NCI-H2171 treated with DMSO at 0.1 percent for 48 hours (cell line): ENCODE measurements around the gene OR1A2.
A peak's percentile ranks its signal among the peaks of the same experiment; 100 is the strongest.
"Not testable (repeated sequence)": the region's sequence is repeated elsewhere in the genome, so short reads cannot be mapped to it uniquely, and the experiment has no call there.

ENCODE experiments used
- DNase-seq: peaks from one replicate; lab custom pipeline; 2025; lab: John Stamatoyannopoulos, UW

Gene OR1A2, protein sequence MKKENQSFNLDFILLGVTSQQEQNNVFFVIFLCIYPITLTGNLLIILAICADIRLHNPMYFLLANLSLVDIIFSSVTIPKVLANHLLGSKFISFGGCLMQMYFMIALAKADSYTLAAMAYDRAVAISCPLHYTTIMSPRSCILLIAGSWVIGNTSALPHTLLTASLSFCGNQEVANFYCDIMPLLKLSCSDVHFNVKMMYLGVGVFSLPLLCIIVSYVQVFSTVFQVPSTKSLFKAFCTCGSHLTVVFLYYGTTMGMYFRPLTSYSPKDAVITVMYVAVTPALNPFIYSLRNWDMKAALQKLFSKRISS

DNA sequence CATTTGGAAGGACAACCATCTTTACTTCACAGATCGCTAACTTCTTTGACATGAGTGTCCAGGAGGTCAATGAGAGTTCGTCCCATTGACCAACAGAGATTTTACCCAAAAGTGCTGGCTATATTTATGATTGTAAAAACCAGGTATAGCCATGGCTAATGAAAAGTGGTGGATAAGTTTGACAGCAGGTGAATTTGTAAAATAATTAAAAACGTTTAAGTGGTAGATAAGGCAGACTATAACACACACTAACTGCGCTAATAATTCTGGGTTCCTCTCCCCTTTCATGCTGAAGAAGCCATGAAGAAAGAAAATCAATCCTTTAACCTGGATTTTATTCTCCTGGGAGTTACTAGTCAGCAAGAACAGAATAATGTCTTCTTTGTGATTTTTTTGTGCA is at the start of gene OR1A2:
TSS of gene OR1A2 (plus strand) at position 301 of the 400 bp plus-strand sequence. CDS start at position 301, 0 bp downstream.
- DNase-seq: no peak

GRCh38 chr17:3157218-3157617 is 40.1 kb upstream of the OR1A2 start:
- DNase-seq: no peak

DNA sequence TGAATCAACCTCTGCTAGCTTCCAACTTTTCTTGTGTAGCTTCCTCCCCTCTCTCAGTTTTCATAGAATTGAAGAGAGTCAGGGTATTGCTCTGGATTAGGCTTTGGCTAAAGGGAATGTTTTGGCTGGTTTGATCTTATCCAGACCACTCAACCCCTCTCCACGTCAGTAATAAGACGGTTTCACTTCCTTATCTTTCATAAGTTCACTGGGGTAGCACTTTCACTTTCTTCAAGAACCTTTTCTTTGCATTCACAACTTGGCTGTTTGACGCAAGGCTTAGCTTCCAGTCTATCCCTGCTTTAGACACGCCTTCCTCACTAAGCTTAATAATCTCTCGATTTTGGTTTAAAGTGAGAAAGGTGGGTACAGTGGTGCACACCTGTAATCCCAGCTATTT is 29.7 kb upstream of the OR1A2 start:
- DNase-seq: no peak

GRCh38 chr17:3189961-3190360 is 7.4 kb upstream of the OR1A2 start:
- DNase-seq: no peak

DNA sequence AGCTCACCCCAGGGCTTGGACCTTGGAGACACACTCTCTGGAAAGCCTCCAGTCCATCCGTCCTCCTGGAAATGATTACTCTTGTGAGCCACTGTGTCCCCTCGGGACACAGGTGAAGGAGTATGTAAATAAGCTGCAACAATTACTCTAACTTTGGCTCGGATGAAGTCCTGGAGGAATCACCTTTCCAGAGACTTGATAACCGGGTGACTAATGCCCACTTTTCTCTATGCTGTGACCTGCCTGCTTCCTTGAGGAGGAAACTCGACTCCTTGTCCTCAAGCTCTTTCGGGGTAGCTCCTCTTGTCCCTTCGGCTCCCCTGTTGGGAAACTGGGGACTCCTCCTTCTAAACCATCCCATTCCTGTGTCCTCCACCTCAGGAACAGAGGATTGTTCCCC is 10.0 kb downstream of the OR1A2 start, which contains the start of gene OR1A1:
TSS of gene OR1A1 (plus strand) at position 301 of the 400 bp plus-strand sequence. CDS start 7,954 bp downstream, outside the sequence.
- DNase-seq: no peak

- DNase-seq: no peak
Measured at GRCh38 chr17:3208484-3208883, 11.2 kb downstream of the OR1A2 start.

DNA sequence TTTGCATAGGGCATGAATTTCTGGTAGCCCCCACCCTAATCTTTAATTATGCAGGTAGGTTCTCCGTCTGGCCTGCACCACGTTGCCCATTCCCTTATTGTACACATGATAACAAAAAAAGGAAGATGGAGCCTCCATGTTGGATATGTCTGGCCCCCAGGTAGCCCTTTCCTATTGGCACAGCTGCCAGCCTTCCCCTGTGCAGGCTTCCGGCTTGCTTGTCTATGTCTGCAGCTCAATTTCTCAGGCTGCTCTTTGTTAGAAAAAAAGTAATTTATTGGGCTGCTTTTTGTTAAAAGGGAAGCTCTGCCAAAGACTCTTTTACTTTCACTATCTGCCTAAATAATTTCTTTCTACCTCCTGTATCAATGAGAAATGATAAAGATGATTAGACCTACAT is 15.7 kb downstream of the OR1A2 start:
- DNase-seq: no peak

- peak; percentile 2 for DNase-seq
Measured at GRCh38 chr17:3213587-3213986, 16.3 kb downstream of the OR1A2 start.

- DNase-seq: not testable (repeated sequence)
Measured at GRCh38 chr17:3219978-3220377, 22.7 kb downstream of the OR1A2 start.

DNA sequence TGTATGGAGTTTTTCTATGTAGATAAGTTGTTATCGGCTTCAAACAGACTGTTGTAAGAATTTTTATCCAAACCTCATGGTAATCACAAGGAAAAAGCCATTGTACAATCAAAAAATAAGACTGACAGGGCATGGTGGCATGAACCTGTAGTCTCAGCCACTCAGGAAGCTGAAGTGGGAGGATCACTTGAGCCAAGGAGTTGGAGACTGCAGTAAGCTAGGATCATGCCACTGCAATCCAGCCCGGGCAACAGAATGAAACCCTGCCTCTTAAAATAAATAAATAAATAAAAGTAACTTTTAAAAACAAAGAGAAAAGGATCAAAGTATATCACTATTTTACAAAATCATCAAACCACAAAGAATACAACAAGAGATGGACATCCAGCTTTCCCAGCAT is 24.5 kb downstream of the OR1A2 start:
- no peak for DNase-seq

DNA sequence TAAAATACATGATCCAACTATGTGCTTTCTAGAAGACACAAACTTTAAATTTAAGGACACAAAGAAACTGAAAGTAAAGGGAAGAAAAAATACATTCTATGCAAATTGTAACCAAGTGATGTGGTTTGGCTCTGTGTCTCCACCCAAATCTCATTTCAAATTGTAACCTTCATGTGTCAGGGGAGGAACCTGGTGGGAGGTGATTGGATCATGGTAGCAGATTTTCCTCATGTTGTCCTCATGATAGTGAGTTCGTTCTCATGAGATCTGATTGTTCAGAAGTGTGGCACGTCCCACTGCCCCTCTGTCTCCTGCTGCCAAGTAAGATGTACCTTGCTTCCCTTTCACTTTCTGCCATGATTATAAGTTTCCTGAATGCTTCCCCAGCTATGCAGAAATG is 25.2 kb downstream of the OR1A2 start:
- DNase-seq: no peak

- not testable (repeated sequence) for DNase-seq
Measured at GRCh38 chr17:3224721-3225352, 27.5 kb downstream of the OR1A2 start.

DNA sequence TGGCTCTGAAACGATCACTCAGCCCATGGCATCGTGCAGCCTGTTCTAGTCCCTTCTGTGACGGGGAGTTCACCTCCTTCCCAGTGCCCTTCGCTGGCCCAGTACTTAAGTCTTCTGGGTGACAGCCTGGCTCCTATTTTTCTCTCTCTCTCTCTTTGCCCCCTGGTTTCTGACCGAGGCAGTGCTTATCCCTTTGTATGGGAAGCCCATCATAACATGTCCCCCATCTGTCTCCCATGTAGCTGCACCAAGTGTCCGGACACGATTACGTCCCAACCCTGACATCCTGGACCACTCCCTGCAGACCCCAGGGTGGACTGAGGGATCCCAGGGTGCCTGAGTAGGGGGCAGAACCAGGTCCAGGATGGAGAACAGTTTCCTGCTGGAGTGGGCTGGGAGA is 35.0 kb downstream of the OR1A2 start:
- not testable (repeated sequence) for DNase-seq

- not testable (repeated sequence) for DNase-seq
Measured at GRCh38 chr17:3238685-3239084, 41.4 kb downstream of the OR1A2 start.

- not testable (repeated sequence) for DNase-seq
Measured at GRCh38 chr17:3241044-3241443, 43.7 kb downstream of the OR1A2 start.

GRCh38 chr17:3244841-3245240 is 47.5 kb downstream of the OR1A2 start:
- not testable (repeated sequence) for DNase-seq
